ENCODE results near the gene ELAVL3.
"Not testable (repeated sequence)": the region's sequence is repeated elsewhere in the genome, so short reads cannot be mapped to it uniquely, and the experiment has no call there.

Gene ELAVL3

GRCh38 chr19:11455233-11455554, 25.7 kb downstream of the ELAVL3 start:
- not testable (repeated sequence) for H3K4me3 Mint-ChIP-seq, H3K9me3 Mint-ChIP-seq, DNase-seq, H3K4me1 Mint-ChIP-seq, ATAC-seq
- Mint-ChIP-seq H3K27me3 (peaks cover 36% of the 10 kb centered on the region), H3K27ac (peak overlapping the region in 1 of 2 donors; percentile 82)

DNA sequence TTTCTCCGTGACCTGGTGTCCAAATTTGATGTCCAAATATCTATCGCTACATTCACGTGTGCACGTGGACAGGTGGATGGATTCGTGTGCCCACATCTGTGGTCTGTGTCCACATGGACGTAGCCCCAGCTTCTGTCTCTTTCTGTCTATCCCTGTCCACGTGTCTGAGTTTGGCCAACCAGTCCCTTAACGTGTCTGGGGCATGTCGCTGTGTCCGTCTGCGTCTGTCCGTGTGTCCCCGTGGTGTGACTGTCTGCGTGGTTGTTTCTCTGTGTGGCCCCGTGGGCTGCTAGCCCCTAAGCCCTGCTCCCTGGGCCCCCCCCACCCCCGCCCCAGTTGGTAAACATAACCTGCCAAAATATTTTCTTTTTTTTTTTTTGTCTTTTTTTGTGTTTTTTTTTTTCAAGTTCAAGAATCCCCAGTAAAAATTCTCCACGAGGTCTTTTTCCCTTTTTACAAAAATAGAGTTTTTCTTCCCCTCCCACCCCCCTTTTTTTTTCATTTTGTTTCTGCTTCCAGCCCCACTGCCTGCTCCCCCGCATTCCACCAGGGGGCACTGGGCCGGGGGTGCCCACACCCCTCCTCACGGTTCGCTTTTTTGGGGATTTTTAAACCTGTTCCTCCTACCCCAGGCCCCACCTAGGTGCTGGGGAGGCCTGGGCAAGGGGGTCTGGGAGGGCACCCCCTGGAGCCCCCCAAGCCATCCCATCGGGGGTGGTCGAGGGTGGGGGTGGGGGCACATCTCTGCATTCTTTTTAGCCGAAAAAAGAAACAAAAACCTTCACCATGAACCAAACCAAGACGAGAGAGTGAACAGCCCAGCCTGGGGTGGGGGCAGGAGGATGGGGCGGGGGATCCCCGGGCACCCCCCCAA, 27.1 kb downstream of the ELAVL3 start:
- DNase-seq: no peak
- ATAC-seq: peak; percentile 58
- Mint-ChIP-seq H3K4me1 (no peaks in the 10 kb centered on the region), H3K27ac (no peak overlapping the region), H3K27me3 (peaks cover 28% of the 10 kb centered on the region), H3K9me3 (no peaks in the 10 kb centered on the region), H3K4me3 (no peak overlapping the region)

- H3K27ac Mint-ChIP-seq: peak overlapping the region in 1 of 2 donors; percentile 39
- H3K4me3 Mint-ChIP-seq: no peak overlapping the region
These were observed 28.1 kb downstream of the ELAVL3 start for GRCh38 chr19:11452620-11453310.

DNA sequence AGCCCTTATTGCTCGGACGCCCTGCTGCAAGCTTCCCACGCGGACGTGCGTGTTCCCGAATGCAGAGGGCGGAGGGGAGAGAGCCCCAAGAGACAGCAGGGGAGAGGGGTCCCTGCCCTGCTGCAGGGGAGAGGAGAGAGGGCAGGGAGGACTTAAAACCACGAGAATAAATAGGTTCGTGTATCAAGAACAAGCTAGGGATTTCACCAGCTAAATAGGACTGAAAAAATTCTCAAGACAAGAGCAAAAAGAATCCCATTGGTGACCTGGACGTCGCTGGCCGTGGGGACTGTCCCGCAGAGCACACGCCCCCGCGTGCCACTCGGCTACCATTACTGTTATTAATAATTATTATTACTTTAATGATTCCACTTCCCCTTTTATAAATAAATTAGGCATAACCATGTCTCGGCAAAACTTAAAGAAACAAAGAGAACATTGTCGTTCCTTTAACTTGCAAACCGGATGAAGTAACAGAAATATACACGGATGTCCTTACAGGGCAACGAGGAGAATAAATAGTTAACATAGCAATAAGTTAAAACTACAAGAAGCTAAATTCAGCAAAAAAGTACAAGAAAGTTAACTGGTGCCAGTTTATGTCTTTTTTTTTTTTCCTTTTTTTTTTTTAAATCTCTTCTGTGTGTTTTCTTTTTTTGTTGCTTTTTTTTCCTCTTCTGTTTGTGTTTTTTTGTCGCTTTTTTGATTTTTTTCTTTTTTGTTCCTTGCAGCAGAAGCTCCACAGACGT, 28.8 kb downstream of the ELAVL3 start:
- H3K9me3 Mint-ChIP-seq: no peaks in the 10 kb centered on the region
- DNase-seq (no peak), ATAC-seq (no peak)
- no peak overlapping the region for H3K4me3 Mint-ChIP-seq
- H3K4me1 Mint-ChIP-seq: no peaks in the 10 kb centered on the region
- H3K27ac Mint-ChIP-seq: no peak overlapping the region
- peaks cover 12% of the 10 kb centered on the region for H3K27me3 Mint-ChIP-seq

More at GRCh38 chr19:11452620-11453310, 28.1 kb downstream of the ELAVL3 start:
- H3K27me3 Mint-ChIP-seq: peaks cover 19% of the 10 kb centered on the region
- DNase-seq (no peak), ATAC-seq (peak; percentile 9)
- no peaks in the 10 kb centered on the region for H3K9me3 Mint-ChIP-seq
- H3K4me1 Mint-ChIP-seq: no peaks in the 10 kb centered on the region

GRCh38 chr19:11451327-11451870, 29.4 kb downstream of the ELAVL3 start:
- Mint-ChIP-seq H3K9me3 (no peaks in the 10 kb centered on the region), H3K27me3 (peaks cover 12% of the 10 kb centered on the region), H3K4me3 (no peak overlapping the region), H3K27ac (no peak overlapping the region), H3K4me1 (no peaks in the 10 kb centered on the region)
- ATAC-seq (peak; percentile 8), DNase-seq (no peak)

- no peak for DNase-seq
- Mint-ChIP-seq H3K4me3 (no peak overlapping the region), H3K27me3 (peaks cover 9% of the 10 kb centered on the region), H3K9me3 (no peaks in the 10 kb centered on the region), H3K4me1 (no peaks in the 10 kb centered on the region), H3K27ac (no peak overlapping the region)
- no peak for ATAC-seq
These were observed 30.1 kb downstream of the ELAVL3 start for GRCh38 chr19:11450570-11451326.

DNA sequence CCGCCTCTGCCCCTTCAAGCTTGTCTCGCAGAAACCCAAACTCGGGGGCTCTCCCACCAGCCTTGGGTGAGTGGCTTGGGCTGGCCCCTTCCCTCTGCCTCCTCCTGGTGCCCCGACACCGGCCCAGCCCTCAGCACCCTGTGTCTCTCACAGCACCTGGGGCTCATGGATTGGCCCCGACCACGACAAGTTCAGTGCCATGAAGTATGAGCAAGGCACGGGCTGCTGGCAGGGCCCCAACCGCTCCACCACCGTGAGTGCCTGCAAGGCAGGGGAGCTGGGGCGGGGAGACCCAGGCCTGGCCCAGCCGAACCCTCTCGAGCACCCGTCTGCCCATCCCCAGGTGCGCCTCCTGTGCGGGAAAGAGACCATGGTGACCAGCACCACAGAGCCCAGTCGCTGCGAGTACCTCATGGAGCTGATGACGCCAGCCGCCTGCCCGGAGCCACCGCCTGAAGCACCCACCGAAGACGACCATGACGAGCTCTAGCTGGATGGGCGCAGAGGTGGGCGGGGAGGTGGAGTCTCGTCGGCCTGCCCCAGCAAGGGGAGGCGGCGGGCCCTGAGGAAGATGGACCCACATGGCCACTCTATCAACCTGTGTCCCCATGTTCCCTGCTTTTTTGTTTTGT, 31.8 kb downstream of the ELAVL3 start:
- Mint-ChIP-seq H3K4me1 (no peaks in the 10 kb centered on the region), H3K27ac (no peak overlapping the region), H3K4me3 (no peak overlapping the region), H3K9me3 (no peaks in the 10 kb centered on the region), H3K27me3 (peaks cover 5% of the 10 kb centered on the region)
- no peak for ATAC-seq
- DNase-seq: no peak

DNA sequence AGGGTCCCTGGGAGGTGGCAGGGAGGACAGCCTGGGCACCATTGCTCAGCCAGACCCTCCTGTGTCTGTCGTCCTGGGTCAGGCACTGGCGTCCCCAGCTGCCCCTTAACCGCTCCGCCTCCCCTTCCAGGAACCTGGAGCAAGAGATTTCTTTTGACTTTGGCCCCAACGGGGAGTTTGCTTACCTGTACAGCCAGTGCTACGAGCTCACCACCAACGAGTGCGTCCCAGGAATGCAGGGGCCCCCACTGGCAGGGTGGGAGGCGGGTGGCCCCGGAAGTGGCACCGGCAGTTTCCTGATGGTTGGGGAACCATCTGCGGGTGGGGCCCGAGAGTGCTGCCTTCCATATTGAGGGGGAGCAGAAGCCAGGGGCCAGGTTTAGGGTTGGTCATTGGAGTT, 32.4 kb downstream of the ELAVL3 start:
- Mint-ChIP-seq H3K27ac (no peak overlapping the region), H3K27me3 (peaks cover 5% of the 10 kb centered on the region), H3K4me3 (no peak overlapping the region), H3K9me3 (no peaks in the 10 kb centered on the region), H3K4me1 (no peaks in the 10 kb centered on the region)
- DNase-seq (no peak), ATAC-seq (no peak)

GRCh38 chr19:11447347-11448262, 33.2 kb downstream of the ELAVL3 start:
- peak; percentile 16 for ATAC-seq
- Mint-ChIP-seq H3K4me3 (no peak overlapping the region), H3K4me1 (no peaks in the 10 kb centered on the region), H3K27ac (no peak overlapping the region), H3K9me3 (no peaks in the 10 kb centered on the region), H3K27me3 (peaks cover 3% of the 10 kb centered on the region)
- no peak for DNase-seq

DNA sequence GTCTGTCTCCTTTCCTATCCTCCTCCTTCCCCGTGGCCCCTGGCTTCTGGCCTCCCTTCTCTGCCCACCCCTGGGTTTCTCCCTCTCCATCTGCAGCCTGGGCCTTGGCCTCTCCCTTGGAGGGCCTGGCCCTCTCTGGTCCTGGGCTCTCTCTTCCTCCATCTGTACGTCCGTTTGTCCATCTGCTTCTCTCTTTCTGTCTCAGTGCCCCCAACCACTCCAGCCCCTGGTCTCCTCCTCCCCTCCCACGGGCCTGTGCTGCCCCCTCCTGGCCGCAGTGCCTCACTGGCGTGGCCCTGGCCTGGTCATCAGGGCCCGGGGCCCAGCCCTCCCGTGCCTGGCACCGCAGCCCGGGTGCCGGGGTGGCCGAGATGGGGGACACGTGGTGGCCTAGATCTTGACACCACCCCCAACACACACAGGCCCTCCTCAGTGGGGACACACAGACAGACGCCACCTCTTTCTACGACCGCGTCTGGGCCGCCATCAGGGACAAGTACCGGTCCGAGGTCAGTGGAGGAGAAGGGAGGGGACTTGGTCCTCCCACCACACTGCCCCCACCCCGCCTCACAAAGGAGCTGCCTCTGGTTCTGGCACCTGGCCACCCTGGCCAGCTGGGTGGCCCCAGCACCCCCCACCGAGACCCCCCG, 34.1 kb downstream of the ELAVL3 start:
- Mint-ChIP-seq H3K27ac (no peak overlapping the region), H3K9me3 (no peaks in the 10 kb centered on the region), H3K4me3 (no peak overlapping the region), H3K27me3 (no peaks in the 10 kb centered on the region), H3K4me1 (peaks cover 5% of the 10 kb centered on the region)
- peak; percentile 62 for ATAC-seq
- DNase-seq: peak; percentile 47 to 48

GRCh38 chr19:11446271-11446651, 34.6 kb downstream of the ELAVL3 start:
- Mint-ChIP-seq H3K9me3 (no peaks in the 10 kb centered on the region), H3K4me3 (no peak overlapping the region), H3K27me3 (no peaks in the 10 kb centered on the region), H3K27ac (no peak overlapping the region), H3K4me1 (peaks cover 7% of the 10 kb centered on the region)
- no peak for DNase-seq
- ATAC-seq: no peak

GRCh38 chr19:11445141-11445540, 35.7 kb downstream of the ELAVL3 start:
- peak overlapping the region in 1 of 2 donors; percentile 63 for H3K27ac Mint-ChIP-seq
- H3K4me3 Mint-ChIP-seq: no peak overlapping the region
- no peak for DNase-seq
- peaks cover 14% of the 10 kb centered on the region for H3K4me1 Mint-ChIP-seq
- no peaks in the 10 kb centered on the region for H3K27me3 Mint-ChIP-seq
- H3K9me3 Mint-ChIP-seq: no peaks in the 10 kb centered on the region
- no peak for ATAC-seq

DNA sequence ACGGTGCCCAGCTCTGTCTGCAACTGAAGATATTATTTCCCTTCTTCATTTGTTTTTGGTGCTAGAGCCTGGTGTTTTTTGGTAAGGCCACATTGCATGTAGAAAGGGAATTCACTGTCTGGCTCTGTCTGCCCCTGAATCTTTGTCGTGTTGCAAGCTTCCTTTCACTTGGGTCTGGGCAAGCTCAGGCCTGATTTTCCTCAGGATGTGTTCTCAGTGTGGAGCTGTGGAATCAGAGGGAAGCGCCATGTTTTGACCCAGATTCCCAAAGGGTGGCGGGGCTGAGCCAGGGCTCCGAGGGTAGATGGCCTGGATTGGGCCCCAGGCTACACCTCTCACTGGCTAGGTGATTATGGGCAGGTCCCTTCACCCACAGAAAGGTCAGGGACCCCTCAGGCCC, 36.8 kb downstream of the ELAVL3 start:
- Mint-ChIP-seq H3K4me3 (no peak overlapping the region), H3K4me1 (peaks cover 14% of the 10 kb centered on the region), H3K27me3 (no peaks in the 10 kb centered on the region), H3K27ac (peak overlapping the region in 1 of 2 donors; percentile 66), H3K9me3 (no peaks in the 10 kb centered on the region)
- DNase-seq (no peak), ATAC-seq (no peak)
